ENCODE measurements around the gene MZT2A. TPM values are rescaled to one million over a fixed set of nuclear protein-coding genes. Genes with fewer than 3 reads are reported as not detected.
"Not testable (repeated sequence)": the region's sequence is repeated elsewhere in the genome, so short reads cannot be mapped to it uniquely, and the experiment has no call there.

MZT2A gene
- total RNA-seq, 2 experiments from 2014 or later: 158 to 162 TPM

DNA sequence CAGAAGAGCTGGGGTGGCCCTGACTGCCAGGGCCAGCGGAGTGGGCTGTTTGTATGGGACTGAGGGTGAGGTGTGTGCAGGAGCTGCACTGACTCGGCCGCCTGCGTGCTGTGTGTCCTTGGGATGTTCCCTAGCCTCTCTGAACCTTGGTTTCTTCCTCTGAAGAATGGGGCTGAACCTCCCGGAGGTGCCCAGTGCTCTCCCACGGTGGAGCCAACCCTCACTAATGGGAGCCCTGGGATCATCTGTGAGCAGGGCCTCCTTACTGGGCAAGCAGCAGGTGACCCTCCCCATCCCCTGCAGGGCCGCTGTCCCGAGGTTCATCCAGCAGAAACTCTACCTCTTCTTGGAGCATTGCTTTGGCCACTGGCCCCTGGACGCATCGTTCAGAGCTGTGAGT lies 23.8 kb upstream of the MZT2A start:
- Mint-ChIP-seq H3K4me1 (ENCODE audit: low read depth) (peaks cover 6% of the 10 kb centered on the region), H3K9me3 (no peaks in the 10 kb centered on the region), H3K27ac (no peak overlapping the region), H3K27me3 (no peaks in the 10 kb centered on the region), H3K36me3 (ENCODE audit: low read depth) (peaks cover 16% of the 10 kb centered on the region), H3K4me3 (no peak overlapping the region)
- TF ChIP-seq, protein P1, sequence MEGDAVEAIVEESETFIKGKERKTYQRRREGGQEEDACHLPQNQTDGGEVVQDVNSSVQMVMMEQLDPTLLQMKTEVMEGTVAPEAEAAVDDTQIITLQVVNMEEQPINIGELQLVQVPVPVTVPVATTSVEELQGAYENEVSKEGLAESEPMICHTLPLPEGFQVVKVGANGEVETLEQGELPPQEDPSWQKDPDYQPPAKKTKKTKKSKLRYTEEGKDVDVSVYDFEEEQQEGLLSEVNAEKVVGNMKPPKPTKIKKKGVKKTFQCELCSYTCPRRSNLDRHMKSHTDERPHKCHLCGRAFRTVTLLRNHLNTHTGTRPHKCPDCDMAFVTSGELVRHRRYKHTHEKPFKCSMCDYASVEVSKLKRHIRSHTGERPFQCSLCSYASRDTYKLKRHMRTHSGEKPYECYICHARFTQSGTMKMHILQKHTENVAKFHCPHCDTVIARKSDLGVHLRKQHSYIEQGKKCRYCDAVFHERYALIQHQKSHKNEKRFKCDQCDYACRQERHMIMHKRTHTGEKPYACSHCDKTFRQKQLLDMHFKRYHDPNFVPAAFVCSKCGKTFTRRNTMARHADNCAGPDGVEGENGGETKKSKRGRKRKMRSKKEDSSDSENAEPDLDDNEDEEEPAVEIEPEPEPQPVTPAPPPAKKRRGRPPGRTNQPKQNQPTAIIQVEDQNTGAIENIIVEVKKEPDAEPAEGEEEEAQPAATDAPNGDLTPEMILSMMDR (IDR thresholded peaks at IDR 0.05): no peak
- CTCF ChIA-PET: no interaction called here
- POLR2A ChIA-PET: no interaction called here
- intact Hi-C loops (cut with micrococcal nuclease): no loop called here
- ATAC-seq (peak; percentile 5), DNase-seq (no peak)

DNA sequence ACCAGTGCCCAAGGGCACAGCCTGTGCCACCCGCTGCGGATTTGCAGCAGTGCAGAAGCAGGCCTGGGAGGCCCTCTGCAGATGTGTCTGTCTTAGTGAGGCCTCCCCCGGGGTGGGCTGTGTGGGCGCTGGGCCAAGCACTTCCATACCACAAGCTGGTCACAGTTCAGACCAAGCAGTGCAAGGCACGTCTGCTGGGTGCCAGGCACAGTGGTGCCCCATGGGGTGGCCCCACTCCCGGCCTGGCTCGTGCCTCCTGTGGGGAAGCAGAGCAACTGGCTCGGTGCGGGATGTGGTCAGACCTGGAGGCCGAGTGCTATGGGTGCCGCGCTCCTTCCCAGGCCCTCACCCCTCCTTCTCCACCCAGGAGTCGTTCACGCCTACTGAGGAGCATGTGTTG lies 23.0 kb upstream of the MZT2A start:
- Mint-ChIP-seq H3K27ac (peak overlapping the region; percentile 20), H3K36me3 (ENCODE audit: low read depth) (peaks cover 15% of the 10 kb centered on the region)
- CTCF ChIA-PET; H3K4me3 Mint-ChIP-seq; ATAC-seq; DNase-seq; H3K4me1 Mint-ChIP-seq (ENCODE audit: low read depth); H3K9me3 Mint-ChIP-seq; intact Hi-C loops (cut with micrococcal nuclease); H3K27me3 Mint-ChIP-seq: not testable (repeated sequence)
- POLR2A ChIA-PET: interaction anchor here (2.4 kb wide), 1 partner anchor 22 kb away, joined by 5 read pairs; the partner anchor contains the start of gene MZT2A

DNA sequence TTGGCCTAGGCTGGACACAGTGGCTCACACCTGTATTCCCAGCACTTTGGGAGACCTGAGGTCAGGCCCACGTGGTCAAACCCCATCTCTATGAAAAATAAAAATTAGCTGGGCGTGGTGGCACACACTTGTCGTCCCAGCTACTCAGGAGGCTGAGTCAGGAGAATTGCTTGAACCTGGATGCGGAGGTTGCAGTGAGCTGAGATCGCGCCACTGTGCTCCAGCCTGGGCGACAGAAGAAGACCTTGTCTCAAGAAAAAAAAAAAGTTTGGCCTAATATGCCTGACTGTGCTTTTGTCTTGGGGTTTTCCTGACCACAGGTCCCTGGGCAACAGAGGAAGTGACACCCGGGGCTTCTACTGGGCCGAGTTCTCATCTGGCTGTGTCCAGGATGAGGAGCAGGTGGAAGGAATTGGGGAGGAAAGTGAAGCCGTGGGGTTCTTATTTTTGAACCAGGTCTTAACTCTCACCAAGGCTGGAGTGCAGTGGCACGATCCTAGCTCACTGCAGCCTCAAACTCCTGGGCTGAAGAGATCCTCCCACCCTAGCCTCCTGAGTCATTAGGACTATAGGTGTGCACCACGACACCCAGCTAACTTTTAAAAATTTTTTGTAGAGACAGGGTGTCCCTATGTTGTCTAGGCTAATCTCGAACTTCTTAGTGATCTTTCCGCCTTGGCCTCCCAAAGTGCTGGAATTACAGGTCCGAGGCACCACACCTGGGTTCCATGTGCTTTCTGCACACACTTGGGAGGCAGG lies 22.4 kb upstream of the MZT2A start:
- Mint-ChIP-seq H3K36me3 (ENCODE audit: low read depth) (peaks cover 10% of the 10 kb centered on the region), H3K27ac (peak overlapping the region; percentile 67)
- POLR2A ChIA-PET: interaction anchor here (2.4 kb wide), 1 partner anchor 22 kb away, joined by 5 read pairs; the partner anchor contains the start of gene MZT2A
- H3K4me1 Mint-ChIP-seq (ENCODE audit: low read depth); ATAC-seq; intact Hi-C loops (cut with micrococcal nuclease); H3K4me3 Mint-ChIP-seq; DNase-seq; H3K9me3 Mint-ChIP-seq; H3K27me3 Mint-ChIP-seq; CTCF ChIA-PET: not testable (repeated sequence)

DNA sequence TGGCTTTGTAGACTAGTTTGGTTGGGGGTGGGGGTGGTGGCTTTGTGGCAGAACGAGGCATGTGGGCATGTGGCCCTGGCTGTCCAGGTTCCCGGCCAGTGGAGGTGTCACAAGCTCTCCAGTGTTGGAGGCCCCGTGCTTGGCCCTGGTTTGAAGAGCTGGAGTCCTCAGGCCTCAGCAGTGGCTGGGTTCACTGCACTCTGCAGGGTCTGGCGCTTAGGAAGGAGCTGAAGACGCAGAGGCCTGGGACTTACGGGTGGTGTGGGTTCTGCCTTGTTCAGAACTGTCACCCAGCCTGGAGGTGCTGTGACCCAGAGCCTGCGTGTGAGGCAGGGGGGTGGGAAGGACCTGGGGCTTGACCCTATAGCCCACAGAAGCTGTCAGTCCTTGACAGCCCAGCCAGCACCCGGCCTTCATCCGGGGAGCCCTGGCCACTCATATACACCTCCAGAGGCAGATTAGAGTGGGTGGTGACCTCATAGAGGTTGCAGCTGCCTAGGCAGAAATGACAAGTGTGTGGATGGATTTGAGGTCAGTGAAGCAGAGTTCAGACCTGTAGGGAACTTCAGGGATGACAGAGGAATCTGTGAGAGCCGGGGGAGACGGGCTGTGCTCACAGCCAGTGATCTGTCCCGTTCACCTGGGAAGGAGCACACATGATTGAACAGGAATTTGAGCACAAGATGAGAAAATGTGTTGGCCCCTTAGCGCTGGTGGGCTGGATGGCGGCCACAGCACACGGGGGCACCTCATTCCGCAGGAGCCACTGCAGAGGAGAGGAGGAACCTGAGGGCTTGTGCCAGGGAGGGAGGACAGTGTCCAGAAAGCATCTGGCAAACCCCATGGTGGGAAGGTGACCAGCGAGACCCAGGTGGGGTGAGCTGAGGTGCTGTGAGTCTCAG lies 20.0 kb upstream of the MZT2A start:
- H3K4me1 Mint-ChIP-seq (ENCODE audit: low read depth); CTCF ChIA-PET; intact Hi-C loops (cut with micrococcal nuclease); H3K4me3 Mint-ChIP-seq; ATAC-seq; DNase-seq; H3K27me3 Mint-ChIP-seq; POLR2A ChIA-PET; H3K9me3 Mint-ChIP-seq; H3K27ac Mint-ChIP-seq: not testable (repeated sequence)
- peaks cover 13% of the 10 kb centered on the region for H3K36me3 Mint-ChIP-seq (ENCODE audit: low read depth)

DNA sequence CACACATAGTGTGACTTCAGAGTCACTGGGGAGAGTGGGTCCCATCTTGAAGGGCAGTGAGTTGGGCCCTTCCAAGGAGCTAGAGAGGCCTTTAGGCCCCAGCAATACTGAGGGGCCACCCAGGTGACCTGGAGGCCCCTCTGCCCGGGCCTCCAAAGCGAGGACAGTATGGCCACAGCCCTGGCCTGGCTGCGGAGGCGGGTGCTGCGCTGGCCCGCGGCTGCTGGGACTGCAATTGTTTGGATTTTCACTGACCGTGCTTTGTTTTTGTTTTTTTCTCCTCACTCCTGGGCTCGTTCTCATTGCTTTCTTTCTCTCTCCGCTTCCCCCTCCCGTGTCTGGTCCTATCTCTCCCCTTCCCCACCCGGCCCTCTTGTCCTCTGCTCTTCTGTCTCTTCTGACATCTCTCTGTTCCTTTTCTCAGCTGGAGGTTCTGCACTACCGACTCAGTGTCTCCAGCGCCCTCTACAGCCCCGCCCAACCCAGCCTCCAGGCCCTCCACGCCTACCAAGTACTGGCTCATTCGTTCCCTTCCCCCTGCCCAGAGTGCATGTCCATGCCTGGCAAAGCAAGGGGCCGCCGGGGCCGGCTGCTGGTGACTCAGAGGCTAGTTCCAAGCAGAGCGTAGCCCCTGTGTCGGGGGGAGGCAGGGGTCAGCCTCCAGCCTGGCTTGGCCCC lies 19.2 kb upstream of the MZT2A start:
- intact Hi-C loops (cut with micrococcal nuclease); H3K4me1 Mint-ChIP-seq (ENCODE audit: low read depth); H3K27ac Mint-ChIP-seq; POLR2A ChIA-PET; DNase-seq; H3K4me3 Mint-ChIP-seq; H3K9me3 Mint-ChIP-seq; H3K27me3 Mint-ChIP-seq; ATAC-seq; CTCF ChIA-PET: not testable (repeated sequence)
- peaks cover 20% of the 10 kb centered on the region for H3K36me3 Mint-ChIP-seq (ENCODE audit: low read depth)

DNA sequence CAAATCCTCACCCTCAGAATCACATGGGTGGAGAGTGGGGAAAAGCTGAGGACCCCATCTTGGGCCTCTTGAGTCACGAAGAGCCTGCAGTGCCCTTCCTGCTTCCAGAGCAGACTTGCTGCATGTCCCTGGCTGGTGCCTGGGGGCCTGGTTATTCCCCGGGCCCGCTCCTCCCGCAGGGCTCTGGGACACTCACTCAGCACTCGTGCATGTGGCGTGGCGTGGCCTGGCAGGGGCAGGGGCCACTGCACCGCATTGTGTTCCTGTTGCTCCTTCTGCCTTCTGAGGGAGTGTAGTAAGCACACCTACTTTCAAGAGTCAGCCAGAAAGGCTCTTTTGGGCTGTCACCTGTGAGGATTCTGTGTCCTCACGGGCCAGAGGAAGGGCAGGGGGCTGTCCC lies 17.4 kb upstream of the MZT2A start:
- POLR2A ChIA-PET: interaction anchor here (0.7 kb wide), 1 partner anchor 20 kb away, joined by 3 read pairs; no protein-coding TSS in a partner anchor
- Mint-ChIP-seq H3K4me1 (ENCODE audit: low read depth) (peaks cover 5% of the 10 kb centered on the region), H3K4me3 (no peak overlapping the region), H3K9me3 (no peaks in the 10 kb centered on the region), H3K27me3 (no peaks in the 10 kb centered on the region), H3K27ac (no peak overlapping the region), H3K36me3 (ENCODE audit: low read depth) (peaks cover 32% of the 10 kb centered on the region)
- TF ChIP-seq, protein P1 (IDR thresholded peaks at IDR 0.05): no peak
- CTCF ChIA-PET: no interaction called here
- DNase-seq: no peak
- ATAC-seq: no peak
- intact Hi-C loops (cut with micrococcal nuclease): no loop called here

DNA sequence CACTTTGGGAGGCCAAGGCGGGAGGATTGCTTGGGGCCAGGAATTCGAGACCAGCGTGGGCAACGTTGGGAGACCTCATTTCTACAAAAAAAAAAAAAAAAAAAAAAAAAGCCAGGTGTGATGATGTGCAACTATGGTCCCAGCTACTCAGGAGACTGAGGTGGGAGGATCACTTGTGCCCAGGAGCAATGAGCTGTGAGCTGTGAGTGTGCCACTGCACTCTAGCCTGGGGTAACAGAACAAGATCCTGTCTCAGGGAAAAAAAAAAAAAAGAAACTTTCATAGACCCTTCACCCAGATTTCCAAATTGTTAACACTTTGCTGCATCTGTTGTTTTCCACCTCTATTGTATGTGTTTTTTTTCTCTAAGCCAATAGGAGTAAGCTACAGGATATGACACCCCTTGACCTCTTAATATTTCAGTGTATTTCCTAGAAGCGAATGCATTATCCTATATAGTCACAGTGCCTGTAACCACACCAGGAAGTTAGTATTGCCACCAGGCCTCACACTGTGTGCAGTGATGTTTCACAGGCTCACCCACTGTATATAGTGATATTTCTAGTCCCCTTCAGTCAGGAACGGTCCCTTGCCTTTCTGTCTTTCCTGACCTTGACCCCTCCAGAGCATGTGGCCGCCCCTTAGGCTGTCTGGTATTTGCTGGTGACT lies 12.0 kb upstream of the MZT2A start:
- POLR2A ChIA-PET; H3K9me3 Mint-ChIP-seq; H3K4me1 Mint-ChIP-seq (ENCODE audit: low read depth); DNase-seq; H3K4me3 Mint-ChIP-seq; intact Hi-C loops (cut with micrococcal nuclease); H3K27me3 Mint-ChIP-seq: not testable (repeated sequence)
- CTCF ChIA-PET: interaction anchor here (0.9 kb wide), 1 partner anchor 12 kb away, joined by 3 read pairs; the partner anchor contains the start of gene MZT2A
- Mint-ChIP-seq H3K27ac (peak overlapping the region; percentile 85), H3K36me3 (ENCODE audit: low read depth) (peaks cover 54% of the 10 kb centered on the region)
- ATAC-seq: peak; percentile 93

DNA sequence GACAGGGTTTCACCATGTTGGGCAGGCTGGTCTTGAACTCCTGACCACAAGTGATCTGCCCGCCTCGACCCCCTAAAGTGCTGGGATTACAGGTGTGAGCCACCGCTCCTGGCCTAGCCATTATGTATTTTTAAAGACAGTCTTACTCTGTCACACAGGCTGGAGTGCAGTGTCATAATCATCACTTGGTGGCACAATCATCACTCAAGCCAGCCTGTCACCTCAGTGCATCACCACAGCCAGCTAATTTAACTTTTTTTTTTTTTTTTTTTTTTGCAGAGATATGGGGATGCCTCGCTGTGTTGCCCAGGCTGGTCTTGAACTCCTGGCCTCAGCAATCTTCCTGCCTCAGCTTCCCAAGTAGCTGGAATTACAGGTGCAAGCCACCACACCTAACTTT lies 11.4 kb upstream of the MZT2A start:
- DNase-seq; H3K4me1 Mint-ChIP-seq (ENCODE audit: low read depth); H3K4me3 Mint-ChIP-seq; H3K27me3 Mint-ChIP-seq; intact Hi-C loops (cut with micrococcal nuclease); H3K9me3 Mint-ChIP-seq: not testable (repeated sequence)
- POLR2A ChIA-PET: interaction anchor here (1.0 kb wide), 1 partner anchor 12 kb away, joined by 3 read pairs; the partner anchor contains the start of gene MZT2A
- ATAC-seq: peak; percentile 21
- CTCF ChIA-PET: interaction anchor here (0.9 kb wide), 2 partner anchors 11 kb away, joined by 3 to 4 read pairs; partner anchors contain the start of gene MZT2A
- peak overlapping the region; percentile 52 for H3K27ac Mint-ChIP-seq
- H3K36me3 Mint-ChIP-seq (ENCODE audit: low read depth): peaks cover 54% of the 10 kb centered on the region

DNA sequence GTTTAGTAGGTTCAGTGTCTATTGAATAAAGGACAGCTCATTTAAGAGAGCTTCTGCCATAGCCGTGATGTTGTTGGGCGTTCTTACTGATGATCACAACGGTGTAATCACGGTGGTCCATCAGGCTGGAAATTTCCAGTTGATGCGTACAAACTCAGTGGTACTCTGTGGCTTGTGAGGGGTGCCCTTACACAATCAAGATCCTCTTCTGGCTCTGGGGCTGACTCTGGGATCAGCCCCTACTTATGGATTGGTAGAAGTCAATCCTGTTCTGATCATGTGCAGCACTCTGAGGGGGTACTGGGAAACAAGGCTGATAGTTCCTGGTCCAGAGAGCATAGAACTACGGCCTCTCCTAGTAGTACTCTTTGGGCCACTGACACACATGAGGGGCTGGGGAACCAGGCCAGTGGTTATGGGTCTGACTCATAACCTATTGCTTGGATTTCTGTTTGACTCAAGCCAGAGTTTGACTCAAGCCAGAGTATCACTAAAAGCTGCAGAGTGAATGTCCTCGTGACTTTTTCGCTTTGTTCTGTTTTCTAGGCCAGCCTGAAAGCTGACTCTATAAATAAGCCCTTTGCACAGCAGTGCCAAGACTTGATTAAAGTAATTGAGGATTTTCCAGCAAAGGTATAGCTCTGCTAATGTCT lies 6.2 kb upstream of the MZT2A start:
- H3K4me3 Mint-ChIP-seq; H3K9me3 Mint-ChIP-seq; POLR2A ChIA-PET; intact Hi-C loops (cut with micrococcal nuclease); H3K27me3 Mint-ChIP-seq; CTCF ChIA-PET: not testable (repeated sequence)
- peak; percentile 47 for DNase-seq
- H3K36me3 Mint-ChIP-seq (ENCODE audit: low read depth): peaks cover 41% of the 10 kb centered on the region
- ATAC-seq: peak; percentile 83
- H3K27ac Mint-ChIP-seq: peak overlapping the region; percentile 88
- H3K4me1 Mint-ChIP-seq (ENCODE audit: low read depth): peaks cover 32% of the 10 kb centered on the region

All from activated CD8-positive, alpha-beta T cell treated with anti-CD3 and anti-CD28 coated beads for 36 hours (primary cell).